LHCN-M2 (cell line): ENCODE measurements around the gene GINS2. TPM values are rescaled to one million over a fixed set of nuclear protein-coding genes. Genes with fewer than 3 reads are reported as not detected.

Source experiments
- DNase-seq: peaks from one replicate; pipeline ENCODE4 v3.0.0-alpha.2; 2012; ENCODE audit warnings: low read depth
- total RNA-seq: library from RNA; depleted of rRNA; stranded (reverse); fragments of >200 nt; gene quantifications from 2 replicates; pipeline ENCODE4 v1.2.3, GENCODE V29; 2014

The GINS2 gene
- total RNA-seq, 1 experiment from 2014 or later = 33.1 TPM

- DNase-seq = no peak
These were observed 48.2 kb downstream of the GINS2 start for GRCh38 chr16:85640585-85640984.

GRCh38 chr16:85640254-85640558, 48.5 kb downstream of the GINS2 start:
- DNase-seq = no peak

GRCh38 chr16:85639529-85640253, 49.1 kb downstream of the GINS2 start:
- peak; percentile 22 for DNase-seq

GRCh38 chr16:85638695-85639409, 49.9 kb downstream of the GINS2 start:
- no peak for DNase-seq

GRCh38 chr16:85637808-85638647, 50.7 kb downstream of the GINS2 start:
- no peak for DNase-seq

GRCh38 chr16:85637061-85637807, 51.5 kb downstream of the GINS2 start:
- no peak for DNase-seq

- no peak for DNase-seq
These were observed 52.4 kb downstream of the GINS2 start for GRCh38 chr16:85636234-85636812.

- DNase-seq = no peak
These were observed 53.1 kb downstream of the GINS2 start for GRCh38 chr16:85635545-85636140.

- no peak for DNase-seq
These were observed 53.8 kb downstream of the GINS2 start for GRCh38 chr16:85634747-85635544.

GRCh38 chr16:85633888-85634287, 54.9 kb downstream of the GINS2 start:
- no peak for DNase-seq

GRCh38 chr16:85633438-85633743, 55.4 kb downstream of the GINS2 start:
- no peak for DNase-seq

GRCh38 chr16:85632709-85633437, 55.9 kb downstream of the GINS2 start:
- no peak for DNase-seq

GRCh38 chr16:85631802-85632393, 56.9 kb downstream of the GINS2 start:
- no peak for DNase-seq

- DNase-seq = no peak
These were observed 57.5 kb downstream of the GINS2 start for GRCh38 chr16:85631230-85631629.

- DNase-seq = no peak
These were observed 58.9 kb downstream of the GINS2 start for GRCh38 chr16:85629853-85630252.

GRCh38 chr16:85629326-85629725, 59.4 kb downstream of the GINS2 start:
- DNase-seq = no peak

- DNase-seq = no peak
These were observed 60.1 kb downstream of the GINS2 start for GRCh38 chr16:85628645-85629044.

- no peak for DNase-seq
These were observed 60.5 kb downstream of the GINS2 start for GRCh38 chr16:85628265-85628556.

GRCh38 chr16:85627526-85628264, 61.1 kb downstream of the GINS2 start:
- DNase-seq = no peak
